Tibial nerve (tissue), 4 donors: Measurements from ENCODE around the gene REXO1.

Experiments
- CTCF ChIP-seq, 5 experiments: fragments of 200-600 bp in 3 of 5; fragments of 450-650 bp in 2 of 5; sonication (generic) in 3 of 5; IDR thresholded peaks; one replicate each; pipeline ENCODE4 v1.5.1; 2016 to 2019; ENCODE audit warnings: antibody characterized with exemption in 5 of 5, mild to moderate bottlenecking in 3 of 5, moderate library complexity in 2 of 5
- EP300 ChIP-seq, 2 donors: sonication (generic); formaldehyde crosslinking; IDR thresholded peaks; one replicate each; pipeline ENCODE4 v1.6.1; 2017; ENCODE audit warnings: antibody characterized with exemption in 2 of 2, mild to moderate bottlenecking in 1 of 2
- POLR2A ChIP-seq, 2 donors: fragments of 450-650 bp; IDR thresholded peaks; one replicate each; pipeline ENCODE4 v1.6.1; 2017; ENCODE audit warnings: antibody characterized with exemption in 2 of 2, mild to moderate bottlenecking in 2 of 2, moderate library complexity in 2 of 2

DNA sequence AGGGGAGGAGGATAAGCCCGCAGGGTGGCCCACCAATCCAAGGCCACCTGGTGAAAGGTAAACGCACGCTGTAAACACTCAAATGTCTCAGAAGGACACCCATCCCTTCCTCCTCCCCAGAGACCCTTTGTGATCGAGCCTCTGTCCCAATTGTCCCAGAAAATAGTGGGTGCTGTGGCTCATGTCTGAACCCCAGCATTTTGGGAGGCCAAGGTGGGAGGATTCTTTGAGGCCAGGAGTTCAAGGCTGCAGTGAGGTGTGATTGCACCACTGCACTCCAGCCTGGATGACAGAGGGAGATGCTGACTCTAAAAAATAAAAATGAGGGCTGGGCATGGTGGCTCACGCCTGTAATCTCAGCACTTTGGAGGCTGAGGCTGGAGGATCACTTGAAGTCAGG is 40.1 kb upstream of the REXO1 start:
- TF ChIP-seq CTCF (IDR thresholded peaks at IDR 0.05) (no peak), POLR2A (IDR thresholded peaks at IDR 0.05) (no peak), EP300 (IDR thresholded peaks at IDR 0.05) (no peak)
